H9 (cell line): ENCODE measurements around the gene MAP1LC3C. TPM values are rescaled to one million over a fixed set of nuclear protein-coding genes. Genes with fewer than 3 reads are reported as not detected.

ENCODE experiments used
- DNase-seq: peaks from one replicate; pipeline ENCODE4 v3.0.0-alpha.2; 2017
- H2AFZ ChIP-seq: one replicate; pipeline ENCODE4 v1.6.1; 2013; ENCODE audit warnings: mild to moderate bottlenecking, low read length, control low read depth, moderate library complexity
- H2AK5ac ChIP-seq: 2 replicates; pipeline ENCODE4 v1.6.1; 2013; ENCODE audit warnings: low read length, control low read depth, mixed read lengths; ENCODE audit not compliant: insufficient read length
- H2BK120ac ChIP-seq: one replicate; pipeline ENCODE4 v1.6.1; 2013; ENCODE audit warnings: low read depth, mild to moderate bottlenecking, low read length, control low read depth, inconsistent platforms; ENCODE audit not compliant: poor library complexity, severe bottlenecking
- H2BK12ac ChIP-seq: 2 replicates; pipeline ENCODE4 v1.6.1; 2013; ENCODE audit warnings: low read length, control low read depth, mixed read lengths, low read depth; ENCODE audit not compliant: insufficient read length
- H2BK15ac ChIP-seq: 2 replicates; pipeline ENCODE4 v1.6.1; 2013; ENCODE audit warnings: low read depth, low read length, control low read depth
- H2BK20ac ChIP-seq: one replicate; pipeline ENCODE4 v1.6.1; 2013; ENCODE audit warnings: low read depth, mild to moderate bottlenecking, low read length, control low read depth, inconsistent platforms; ENCODE audit not compliant: poor library complexity, severe bottlenecking
- H2BK5ac ChIP-seq: 2 replicates; pipeline ENCODE4 v1.6.1; 2013; ENCODE audit warnings: low read length, control low read depth, mixed read lengths; ENCODE audit not compliant: insufficient read length
- H3K14ac ChIP-seq: 2 replicates; pipeline ENCODE4 v1.6.1; 2013; ENCODE audit warnings: low read length, control low read depth; ENCODE audit not compliant: insufficient read depth
- H3K18ac ChIP-seq: 2 replicates; pipeline ENCODE4 v1.6.1; 2013; ENCODE audit warnings: low read depth, mild to moderate bottlenecking, mixed read lengths, low read length, control low read depth; ENCODE audit not compliant: insufficient read length
- H3K23ac ChIP-seq: 2 replicates; pipeline ENCODE4 v1.6.1; 2013; ENCODE audit warnings: low read length, control low read depth, mixed read lengths, low read depth; ENCODE audit not compliant: insufficient read length
- H3K23me2 ChIP-seq: 2 replicates; pipeline ENCODE4 v1.6.1; 2013; ENCODE audit warnings: low read depth, mild to moderate bottlenecking, mixed read lengths, low read length, control low read depth; ENCODE audit not compliant: insufficient read length, poor library complexity, severe bottlenecking
- H3K27ac ChIP-seq: 2 replicates; pipeline ENCODE4 v1.5.1; 2013; ENCODE audit warnings: low read length, control low read depth, mixed read lengths, low read depth; ENCODE audit not compliant: insufficient read length
- H3K27me3 ChIP-seq: 2 replicates; pipeline ENCODE4 v1.6.1; 2013; ENCODE audit warnings: low read length, control low read depth, inconsistent platforms; ENCODE audit not compliant: insufficient read depth
- H3K4ac ChIP-seq: 2 replicates; pipeline ENCODE4 v1.6.1; 2013; ENCODE audit warnings: low read depth, mild to moderate bottlenecking, control low read depth, inconsistent platforms, low read length, moderate library complexity
- H3K4me1 ChIP-seq: 2 replicates; pipeline ENCODE4 v1.6.1; 2013; ENCODE audit warnings: low read length, control low read depth, inconsistent platforms; ENCODE audit not compliant: insufficient read depth
- H3K4me2 ChIP-seq: 2 replicates; pipeline ENCODE4 v1.6.1; 2013; ENCODE audit warnings: low read length, control low read depth, mixed read lengths; ENCODE audit not compliant: insufficient read length, insufficient read depth
- H3K56ac ChIP-seq: 2 replicates; pipeline ENCODE4 v1.6.1; 2013; ENCODE audit warnings: low read depth, mild to moderate bottlenecking, mixed read lengths, low read length, control low read depth; ENCODE audit not compliant: insufficient read length
- H3K79me1 ChIP-seq: 2 replicates; pipeline ENCODE4 v1.6.1; 2013; ENCODE audit warnings: low read depth, mild to moderate bottlenecking, moderate library complexity, low read length, control low read depth, inconsistent platforms; ENCODE audit not compliant: insufficient read depth, poor library complexity, severe bottlenecking
- H3K79me2 ChIP-seq: 2 replicates; pipeline ENCODE4 v1.6.1; 2013; ENCODE audit warnings: low read length, control low read depth, inconsistent platforms; ENCODE audit not compliant: insufficient read depth
- H3K9ac ChIP-seq: 2 replicates; pipeline ENCODE4 v1.6.1; 2013; ENCODE audit warnings: low read length, control low read depth, mixed read lengths; ENCODE audit not compliant: insufficient read length; ENCODE audit errors: extremely low read depth
- H3K9me3 ChIP-seq: one replicate; pipeline ENCODE4 v1.6.1; 2013; ENCODE audit warnings: low read depth, low read length, inconsistent platforms; ENCODE audit not compliant: control insufficient read depth
- H3T11ph ChIP-seq: one replicate; pipeline ENCODE4 v1.6.1; 2013; ENCODE audit warnings: mild to moderate bottlenecking, low read length, control low read depth, inconsistent platforms
- H4K20me1 ChIP-seq: one replicate; pipeline ENCODE4 v1.6.1; 2013; ENCODE audit not compliant: control insufficient read depth, insufficient read length, insufficient read depth
- H4K5ac ChIP-seq: 2 replicates; pipeline ENCODE4 v1.6.1; 2013; ENCODE audit warnings: low read depth, mild to moderate bottlenecking, mixed read lengths, low read length, control low read depth; ENCODE audit not compliant: insufficient read length
- H4K8ac ChIP-seq: replicated peaks from 2 replicates; pipeline ENCODE4 v1.6.1; 2013; ENCODE audit warnings: low read length, control low read depth, mixed read lengths, low read depth; ENCODE audit not compliant: insufficient read length
- H4K91ac ChIP-seq: 2 replicates; pipeline ENCODE4 v1.6.1; 2013; ENCODE audit warnings: low read depth, mild to moderate bottlenecking, moderate library complexity, mixed read lengths, low read length, control low read depth; ENCODE audit not compliant: insufficient read length
- H3K27ac Mint-ChIP-seq, 3 experiments: 2 replicates in 2 of 3; 3 replicates in 1 of 3; pipeline ENCODE4 v1.8.0; 2020 to 2021; ENCODE audit warnings: mixed read lengths in 3 of 3, mild to moderate bottlenecking in 1 of 3, moderate library complexity in 1 of 3
- H3K27me3 Mint-ChIP-seq: 2 replicates; pipeline ENCODE4 v1.8.0; 2021; ENCODE audit warnings: low read depth, mild to moderate bottlenecking, moderate library complexity, mixed read lengths
- H3K36me3 Mint-ChIP-seq, 3 experiments: 2 replicates in 2 of 3; 3 replicates in 1 of 3; pipeline ENCODE4 v1.8.0; 2020 to 2021; ENCODE audit warnings: low read depth in 3 of 3, mixed read lengths in 3 of 3; ENCODE audit not compliant: insufficient read depth in 1 of 3
- H3K4me1 Mint-ChIP-seq, 2 experiments: 2 replicates each; pipeline ENCODE4 v1.8.0; 2020; ENCODE audit warnings: mixed read lengths in 2 of 2
- H3K4me3 Mint-ChIP-seq, 2 experiments: 2 replicates in 1 of 2; 3 replicates in 1 of 2; pipeline ENCODE4 v1.8.0; 2020 to 2021; ENCODE audit warnings: mild to moderate bottlenecking in 2 of 2, mixed read lengths in 2 of 2, moderate library complexity in 1 of 2
- H3K9me3 Mint-ChIP-seq, 2 experiments: 2 replicates in 1 of 2; 3 replicates in 1 of 2; pipeline ENCODE4 v1.8.0; 2020; ENCODE audit warnings: mild to moderate bottlenecking in 2 of 2, mixed read lengths in 2 of 2, moderate library complexity in 1 of 2
- WGBS: extraction: QIAGEN DNeasy Blood & Tissue Kit; methylation state at CpG from one replicate; pipeline ENCODE4 v1.1.7; 2013; ENCODE audit warnings: missing lambda C conversion rate, low lambda C conversion rate, mixed read lengths; ENCODE audit not compliant: insufficient read length; ENCODE audit errors: extremely low coverage; 5-methylcytosine and 5-hydroxymethylcytosine counted together
- total RNA-seq: library from RNA; stranded (reverse); gene quantifications from 2 replicates; pipeline ENCODE4 v1.2.1, GENCODE V29; 2021
- TF ChIP-seq, protein P1 (sequence below): fragments of 200-600 bp; sonication (generic); conservative IDR thresholded peaks from 3 replicates; pipeline ENCODE4 v1.8.0; 2021; ENCODE audit warnings: antibody characterized with exemption, mild to moderate bottlenecking

Gene MAP1LC3C
- total RNA-seq, 1 experiment from 2014 or later, result 3.6 TPM

DNA sequence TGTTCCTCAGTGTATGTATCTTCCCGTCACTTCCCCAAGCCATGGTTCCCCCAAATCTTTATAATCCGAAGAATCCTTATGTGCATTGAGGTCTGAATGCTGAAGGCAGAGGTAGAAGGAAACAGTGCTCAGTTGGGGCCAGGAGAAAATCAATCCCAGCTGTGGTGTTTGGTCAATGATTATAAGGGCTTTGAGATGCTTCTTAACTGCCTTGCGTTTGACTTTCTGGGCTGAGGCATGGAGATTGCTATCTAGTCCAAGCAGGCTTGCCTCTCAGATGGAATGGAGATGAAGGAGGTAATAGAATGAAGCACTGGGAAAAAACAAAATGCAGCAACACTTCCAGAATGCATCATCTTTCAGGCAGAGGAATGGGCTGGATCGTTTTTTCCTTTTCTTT, 3.6 kb upstream of the MAP1LC3C start:
- TF ChIP-seq, protein P1, sequence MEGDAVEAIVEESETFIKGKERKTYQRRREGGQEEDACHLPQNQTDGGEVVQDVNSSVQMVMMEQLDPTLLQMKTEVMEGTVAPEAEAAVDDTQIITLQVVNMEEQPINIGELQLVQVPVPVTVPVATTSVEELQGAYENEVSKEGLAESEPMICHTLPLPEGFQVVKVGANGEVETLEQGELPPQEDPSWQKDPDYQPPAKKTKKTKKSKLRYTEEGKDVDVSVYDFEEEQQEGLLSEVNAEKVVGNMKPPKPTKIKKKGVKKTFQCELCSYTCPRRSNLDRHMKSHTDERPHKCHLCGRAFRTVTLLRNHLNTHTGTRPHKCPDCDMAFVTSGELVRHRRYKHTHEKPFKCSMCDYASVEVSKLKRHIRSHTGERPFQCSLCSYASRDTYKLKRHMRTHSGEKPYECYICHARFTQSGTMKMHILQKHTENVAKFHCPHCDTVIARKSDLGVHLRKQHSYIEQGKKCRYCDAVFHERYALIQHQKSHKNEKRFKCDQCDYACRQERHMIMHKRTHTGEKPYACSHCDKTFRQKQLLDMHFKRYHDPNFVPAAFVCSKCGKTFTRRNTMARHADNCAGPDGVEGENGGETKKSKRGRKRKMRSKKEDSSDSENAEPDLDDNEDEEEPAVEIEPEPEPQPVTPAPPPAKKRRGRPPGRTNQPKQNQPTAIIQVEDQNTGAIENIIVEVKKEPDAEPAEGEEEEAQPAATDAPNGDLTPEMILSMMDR, result no peak
- Histone ChIP-seq H4K8ac (no peak overlapping the region), H3K4ac (no peak overlapping the region), H3K27ac (no peak overlapping the region), H3K9me3 (no peaks in the 10 kb centered on the region), H3K9ac (no peak overlapping the region), H3K79me2 (no peaks in the 10 kb centered on the region), H2AK5ac (no peak overlapping the region), H4K5ac (no peak overlapping the region), H3K14ac (no peak overlapping the region), H2BK120ac (no peak overlapping the region), H3K18ac (no peak overlapping the region), H2AFZ (no peak overlapping the region), H4K91ac (no peak overlapping the region), H4K20me1 (no peaks in the 10 kb centered on the region), H2BK20ac (no peak overlapping the region), H3K56ac (no peak overlapping the region), H3K27me3 (no peaks in the 10 kb centered on the region), H2BK15ac (no peak overlapping the region), H2BK12ac (no peak overlapping the region), H3K79me1 (no peaks in the 10 kb centered on the region), H3T11ph (no peak overlapping the region), H2BK5ac (no peak overlapping the region), H3K23me2 (peaks cover 5% of the 10 kb centered on the region), H3K4me2 (no peak overlapping the region), H3K4me1 (peaks cover 4% of the 10 kb centered on the region; the same call in 1 of the 2 replicates), H3K23ac (no peak overlapping the region)
- no peak for DNase-seq
- Mint-ChIP-seq H3K27ac (no peak overlapping the region), H3K4me1 (peaks cover 18 to 30% of the 10 kb centered on the region in 2 experiments), H3K27me3 (peaks cover 4% of the 10 kb centered on the region; the same call in 1 of the 2 replicates), H3K4me3 (no peak overlapping the region), H3K36me3 (no peaks in the 10 kb centered on the region; a peak in 1 of 7 replicates), H3K9me3 (no peaks in the 10 kb centered on the region)
- WGBS, result no CpG with 5 or more reads among the region's 4 CpGs
